ENCODE data around the gene CACNA1D.
"Not testable (repeated sequence)": the region's sequence is repeated elsewhere in the genome, so short reads cannot be mapped to it uniquely, and the experiment has no call there.

Gene CACNA1D

DNA sequence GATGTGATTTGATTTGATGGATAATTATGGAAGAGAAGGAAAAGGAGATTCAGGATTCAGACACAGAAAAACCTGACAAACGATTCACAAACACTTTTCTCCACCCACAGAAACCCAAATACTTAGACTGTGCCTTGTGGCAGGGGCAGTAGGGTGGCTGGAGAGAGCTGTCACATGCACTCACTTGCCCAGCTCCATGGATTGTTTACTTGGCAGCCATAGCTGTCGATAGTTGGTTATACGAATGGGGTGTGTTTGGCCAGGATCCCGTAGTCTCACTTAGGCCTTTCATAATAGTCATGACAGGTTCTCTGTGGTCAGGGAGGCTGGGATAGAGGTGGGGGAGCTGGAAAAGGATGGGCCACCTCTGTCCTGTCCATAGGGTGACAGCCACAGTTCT lies 76.9 kb downstream of the CACNA1D start:
- H3K9me3 Mint-ChIP-seq, result no peaks in the 10 kb centered on the region
- no peaks in the 10 kb centered on the region for H3K27me3 Mint-ChIP-seq (ENCODE audit: low read depth)
- TF ChIP-seq, protein P1, sequence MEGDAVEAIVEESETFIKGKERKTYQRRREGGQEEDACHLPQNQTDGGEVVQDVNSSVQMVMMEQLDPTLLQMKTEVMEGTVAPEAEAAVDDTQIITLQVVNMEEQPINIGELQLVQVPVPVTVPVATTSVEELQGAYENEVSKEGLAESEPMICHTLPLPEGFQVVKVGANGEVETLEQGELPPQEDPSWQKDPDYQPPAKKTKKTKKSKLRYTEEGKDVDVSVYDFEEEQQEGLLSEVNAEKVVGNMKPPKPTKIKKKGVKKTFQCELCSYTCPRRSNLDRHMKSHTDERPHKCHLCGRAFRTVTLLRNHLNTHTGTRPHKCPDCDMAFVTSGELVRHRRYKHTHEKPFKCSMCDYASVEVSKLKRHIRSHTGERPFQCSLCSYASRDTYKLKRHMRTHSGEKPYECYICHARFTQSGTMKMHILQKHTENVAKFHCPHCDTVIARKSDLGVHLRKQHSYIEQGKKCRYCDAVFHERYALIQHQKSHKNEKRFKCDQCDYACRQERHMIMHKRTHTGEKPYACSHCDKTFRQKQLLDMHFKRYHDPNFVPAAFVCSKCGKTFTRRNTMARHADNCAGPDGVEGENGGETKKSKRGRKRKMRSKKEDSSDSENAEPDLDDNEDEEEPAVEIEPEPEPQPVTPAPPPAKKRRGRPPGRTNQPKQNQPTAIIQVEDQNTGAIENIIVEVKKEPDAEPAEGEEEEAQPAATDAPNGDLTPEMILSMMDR (IDR thresholded peaks at IDR 0.05; ENCODE audit: unreplicated experiment in 3 of 3), result no peak
- no peaks in the 10 kb centered on the region for H3K36me3 Mint-ChIP-seq (ENCODE audit: low read depth)
- peaks cover 12% of the 10 kb centered on the region for H3K4me1 Mint-ChIP-seq
- no peak overlapping the region for H3K27ac Mint-ChIP-seq
- H3K4me3 Mint-ChIP-seq, result no peak overlapping the region

DNA sequence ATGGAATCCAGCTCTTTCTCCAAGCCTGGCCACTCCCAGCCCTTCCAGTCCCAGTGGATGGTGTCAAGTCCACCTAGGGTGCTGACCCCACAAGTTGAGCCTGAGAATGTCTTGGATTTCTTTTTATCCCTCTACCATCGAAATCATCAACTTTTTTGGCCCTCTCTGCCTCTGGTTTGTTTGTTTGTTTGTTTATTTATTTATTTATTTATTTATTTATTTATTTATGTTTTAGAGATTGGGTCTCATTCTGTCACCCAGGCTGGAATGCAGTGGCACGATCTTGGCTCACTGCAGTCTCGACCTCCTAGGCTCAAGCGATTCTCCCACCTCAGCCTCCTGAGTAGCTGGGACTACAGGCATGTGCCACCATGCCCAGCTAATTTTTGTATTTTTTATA lies 77.8 kb downstream of the CACNA1D start:
- H3K27me3 Mint-ChIP-seq (ENCODE audit: low read depth); H3K36me3 Mint-ChIP-seq (ENCODE audit: low read depth); H3K9me3 Mint-ChIP-seq; H3K27ac Mint-ChIP-seq; H3K4me3 Mint-ChIP-seq: not testable (repeated sequence)
- H3K4me1 Mint-ChIP-seq, result peaks cover 16% of the 10 kb centered on the region

DNA sequence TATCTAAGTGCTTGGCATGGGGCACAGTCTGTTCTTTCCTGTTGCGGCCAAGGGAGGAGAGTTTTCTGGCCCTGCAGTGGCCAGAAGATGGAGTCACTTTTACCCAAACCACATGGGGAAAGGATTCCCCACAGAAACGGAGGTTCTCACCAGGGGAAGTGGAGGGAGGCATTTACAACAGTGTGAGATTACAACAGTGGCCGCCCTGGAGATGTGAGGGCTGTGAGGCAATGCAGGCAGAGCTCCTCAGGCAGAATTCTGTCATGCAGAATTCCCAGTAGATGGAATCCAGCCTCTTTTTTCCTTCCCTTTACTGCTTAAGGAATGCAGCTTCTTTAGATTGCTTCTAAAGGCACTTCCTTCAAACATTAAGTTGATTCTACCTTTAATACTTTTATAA lies 83.1 kb downstream of the CACNA1D start:
- peak overlapping the region in 1 of 3 experiments; percentile 35 for H3K27ac Mint-ChIP-seq
- no peak overlapping the region for H3K4me3 Mint-ChIP-seq
- TF ChIP-seq, protein P1 (IDR thresholded peaks at IDR 0.05; ENCODE audit: unreplicated experiment in 3 of 3), result no peak
- no peaks in the 10 kb centered on the region for H3K36me3 Mint-ChIP-seq (ENCODE audit: low read depth)
- H3K9me3 Mint-ChIP-seq, result no peaks in the 10 kb centered on the region
- H3K27me3 Mint-ChIP-seq (ENCODE audit: low read depth), result peaks cover 5% of the 10 kb centered on the region
- H3K4me1 Mint-ChIP-seq, result peaks cover 14% of the 10 kb centered on the region

DNA sequence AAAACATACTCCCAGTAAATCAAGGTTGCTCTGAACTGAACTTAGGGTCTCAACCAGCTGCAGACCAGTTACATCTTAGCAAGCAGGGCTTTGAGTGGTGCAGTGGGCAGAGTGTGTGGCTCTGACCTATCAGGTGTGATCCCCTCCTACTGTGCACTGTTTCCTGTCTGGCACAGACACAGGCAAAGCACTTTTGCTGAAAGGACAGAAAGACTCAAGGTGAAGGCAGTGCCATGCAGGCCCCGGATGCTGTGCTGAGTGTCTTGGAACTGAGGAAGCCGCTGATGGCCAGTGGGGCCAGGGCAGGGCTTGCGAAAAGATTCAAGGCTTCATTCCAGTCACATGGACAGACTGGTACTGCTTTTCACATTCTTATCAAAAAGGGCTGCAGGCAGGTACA lies 85.2 kb downstream of the CACNA1D start:
- peaks cover 14% of the 10 kb centered on the region for H3K4me1 Mint-ChIP-seq
- H3K4me3 Mint-ChIP-seq, result no peak overlapping the region
- peaks cover 5% of the 10 kb centered on the region for H3K27me3 Mint-ChIP-seq (ENCODE audit: low read depth)
- TF ChIP-seq, protein P1 (IDR thresholded peaks at IDR 0.05; ENCODE audit: unreplicated experiment in 3 of 3), result no peak
- H3K36me3 Mint-ChIP-seq (ENCODE audit: low read depth), result no peaks in the 10 kb centered on the region
- H3K9me3 Mint-ChIP-seq, result no peaks in the 10 kb centered on the region
- no peak overlapping the region for H3K27ac Mint-ChIP-seq

DNA sequence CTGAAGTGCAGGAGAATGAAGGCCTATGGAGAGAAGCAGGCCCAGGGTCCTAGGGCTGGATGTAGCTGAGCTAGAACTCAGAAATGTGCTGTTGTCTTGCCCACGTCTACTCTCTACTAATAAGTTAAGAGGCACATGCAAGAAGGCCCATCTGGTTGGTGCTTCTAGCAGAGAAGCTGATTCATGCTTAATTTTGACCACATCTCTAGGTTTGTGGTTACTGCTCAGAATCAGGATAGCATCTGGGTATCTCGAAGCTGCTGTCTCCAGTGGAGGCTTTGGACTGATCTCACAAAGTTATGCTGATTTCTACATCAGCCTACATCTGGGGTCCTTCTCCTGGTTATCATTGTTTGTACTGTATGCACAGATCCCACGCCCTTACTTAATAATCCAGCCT lies 87.3 kb downstream of the CACNA1D start:
- no peaks in the 10 kb centered on the region for H3K9me3 Mint-ChIP-seq
- H3K36me3 Mint-ChIP-seq (ENCODE audit: low read depth), result no peaks in the 10 kb centered on the region
- H3K27ac Mint-ChIP-seq, result no peak overlapping the region
- TF ChIP-seq, protein P1 (IDR thresholded peaks at IDR 0.05; ENCODE audit: unreplicated experiment in 3 of 3), result no peak
- H3K27me3 Mint-ChIP-seq (ENCODE audit: low read depth), result peaks cover 5% of the 10 kb centered on the region
- H3K4me3 Mint-ChIP-seq, result no peak overlapping the region
- H3K4me1 Mint-ChIP-seq, result peaks cover 20% of the 10 kb centered on the region

DNA sequence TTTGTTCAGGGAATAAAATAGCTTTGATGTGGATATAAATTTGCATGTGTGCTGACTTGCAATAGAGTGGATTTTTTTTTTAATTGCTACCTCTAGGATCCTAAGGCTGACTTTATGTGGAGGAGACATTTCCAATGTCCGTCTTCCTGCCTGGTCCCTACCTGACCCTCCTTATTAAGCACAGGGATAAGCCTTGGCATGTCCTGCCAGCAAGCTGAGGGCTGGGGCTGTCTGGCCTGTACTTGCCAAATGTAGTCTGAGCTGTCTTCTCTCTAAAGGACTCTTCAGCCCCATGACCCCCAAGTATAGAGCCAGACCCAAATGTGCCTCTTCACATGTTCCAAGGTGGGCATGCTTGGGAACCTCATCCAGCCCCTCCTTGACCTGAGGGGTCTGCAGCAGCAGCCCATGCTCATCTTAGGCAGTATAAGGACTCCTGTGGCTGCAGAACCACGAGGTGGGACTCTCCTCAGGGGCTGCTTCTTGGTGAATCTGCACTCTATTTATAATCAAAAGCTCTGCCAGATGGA lies 88.8 kb downstream of the CACNA1D start:
- Mint-ChIP-seq H3K9me3 (no peaks in the 10 kb centered on the region), H3K27me3 (ENCODE audit: low read depth) (no peaks in the 10 kb centered on the region), H3K36me3 (ENCODE audit: low read depth) (no peaks in the 10 kb centered on the region), H3K4me3 (no peak overlapping the region), H3K27ac (no peak overlapping the region), H3K4me1 (peaks cover 21% of the 10 kb centered on the region)
- TF ChIP-seq, protein P1 (IDR thresholded peaks at IDR 0.05; ENCODE audit: unreplicated experiment in 3 of 3), result no peak
